ENCODE measurements around the gene LMX1B.

The LMX1B gene

GRCh38 chr9:126617823-126618165, 4.1 kb downstream of the LMX1B start:
- no peak for DNase-seq (ENCODE audit: low read depth in 2 of 2)

GRCh38 chr9:126618190-126618584, 4.5 kb downstream of the LMX1B start:
- DNase-seq (ENCODE audit: low read depth in 2 of 2): no peak

- DNase-seq (ENCODE audit: low read depth in 2 of 2): no peak
Measured at GRCh38 chr9:126618585-126619360, 5.0 kb downstream of the LMX1B start.

GRCh38 chr9:126619361-126620135, 5.8 kb downstream of the LMX1B start:
- no peak for DNase-seq (ENCODE audit: low read depth in 2 of 2)

GRCh38 chr9:126620478-126620877, 6.8 kb downstream of the LMX1B start:
- DNase-seq (ENCODE audit: low read depth in 2 of 2): no peak

- no peak for DNase-seq (ENCODE audit: low read depth in 2 of 2)
Measured at GRCh38 chr9:126621061-126621918, 7.6 kb downstream of the LMX1B start.

- no peak for DNase-seq (ENCODE audit: low read depth in 2 of 2)
Measured at GRCh38 chr9:126621919-126622735, 8.4 kb downstream of the LMX1B start.

- no peak for DNase-seq (ENCODE audit: low read depth in 2 of 2)
Measured at GRCh38 chr9:126623314-126623666, 9.6 kb downstream of the LMX1B start.

GRCh38 chr9:126623667-126624478, 10.1 kb downstream of the LMX1B start:
- no peak for DNase-seq (ENCODE audit: low read depth in 2 of 2)

- no peak for DNase-seq (ENCODE audit: low read depth in 2 of 2)
Measured at GRCh38 chr9:126624479-126624826, 10.7 kb downstream of the LMX1B start.

GRCh38 chr9:126624912-126625311, 11.2 kb downstream of the LMX1B start:
- DNase-seq (ENCODE audit: low read depth in 2 of 2): no peak

GRCh38 chr9:126625329-126626126, 11.8 kb downstream of the LMX1B start:
- DNase-seq (ENCODE audit: low read depth in 2 of 2): no peak

GRCh38 chr9:126626127-126626925, 12.6 kb downstream of the LMX1B start:
- DNase-seq (ENCODE audit: low read depth in 2 of 2): no peak

- no peak for DNase-seq (ENCODE audit: low read depth in 2 of 2)
Measured at GRCh38 chr9:126626926-126627233, 13.2 kb downstream of the LMX1B start.

GRCh38 chr9:126628146-126628545, 14.4 kb downstream of the LMX1B start:
- no peak for DNase-seq (ENCODE audit: low read depth in 2 of 2)

GRCh38 chr9:126628969-126629674, 15.4 kb downstream of the LMX1B start:
- no peak for DNase-seq (ENCODE audit: low read depth in 2 of 2)

- DNase-seq (ENCODE audit: low read depth in 2 of 2): no peak
Measured at GRCh38 chr9:126630458-126631237, 16.9 kb downstream of the LMX1B start.

- DNase-seq (ENCODE audit: low read depth in 2 of 2): no peak
Measured at GRCh38 chr9:126631254-126631653, 17.5 kb downstream of the LMX1B start.
